HL-60 (cell line): ENCODE results near the gene PPFIA4.

ENCODE experiments used
- DNase-seq, 2 experiments: peaks; one replicate each; pipeline ENCODE4 v3.0.0-alpha.2; 2010 to 2020; ENCODE audit warnings: low read depth in 1 of 2, low spot score in 1 of 2
- H3K27ac ChIP-seq: fragments of 250-450 bp; sonication (Bioruptor Pico); replicated peaks from 2 replicates; pipeline ENCODE4 v1.5.1; 2020; ENCODE audit warnings: mild to moderate bottlenecking, moderate library complexity
- H3K27me3 ChIP-seq: fragments of 250-450 bp; sonication (Bioruptor Pico); 2 replicates; pipeline ENCODE4 v1.5.1; 2021; ENCODE audit warnings: mild to moderate bottlenecking, moderate library complexity; ENCODE audit not compliant: insufficient read depth, poor library complexity, severe bottlenecking
- H3K4me3 ChIP-seq: replicated peaks from 2 replicates; pipeline ENCODE4 v1.5.1; 2011; ENCODE audit warnings: mild to moderate bottlenecking, control low read depth, low read length; ENCODE audit not compliant: insufficient read depth
- CTCF ChIP-seq: IDR thresholded peaks from one replicate; pipeline ENCODE4 v1.5.1; 2011; ENCODE audit warnings: low read length, control low read depth, inconsistent platforms; ENCODE audit not compliant: insufficient read depth
- GABPA ChIP-seq: IDR thresholded peaks from 2 replicates; pipeline ENCODE4 v1.6.1; 2012; ENCODE audit warnings: low read depth
- POLR2AphosphoS5 ChIP-seq: IDR thresholded peaks from 2 replicates; pipeline ENCODE4 v1.6.1; 2012; ENCODE audit warnings: low read depth
- SPI1 ChIP-seq: IDR thresholded peaks from 2 replicates; pipeline ENCODE4 v1.6.1; 2012; ENCODE audit warnings: low read depth, mild to moderate bottlenecking, borderline replicate concordance
- TF ChIP-seq, protein P1 (sequence below): IDR thresholded peaks from 2 replicates; pipeline ENCODE4 v1.6.1; 2012; ENCODE audit warnings: low read depth; ENCODE audit not compliant: insufficient replicate concordance

Gene PPFIA4

GRCh38 chr1:203126151-203126865 is 100.0 kb downstream of the PPFIA4 start:
- Histone ChIP-seq H3K27me3 (peaks cover 27% of the 10 kb centered on the region), H3K27ac (no peak overlapping the region), H3K4me3 (no peak overlapping the region)
- DNase-seq: peak in 1 of 2 experiments; percentile 22
- peak; percentile 87 for TF ChIP-seq SPI1
- no peak for TF ChIP-seq GABPA
- TF ChIP-seq POLR2AphosphoS5: no peak
- peak; percentile 1 for TF ChIP-seq CTCF

DNA sequence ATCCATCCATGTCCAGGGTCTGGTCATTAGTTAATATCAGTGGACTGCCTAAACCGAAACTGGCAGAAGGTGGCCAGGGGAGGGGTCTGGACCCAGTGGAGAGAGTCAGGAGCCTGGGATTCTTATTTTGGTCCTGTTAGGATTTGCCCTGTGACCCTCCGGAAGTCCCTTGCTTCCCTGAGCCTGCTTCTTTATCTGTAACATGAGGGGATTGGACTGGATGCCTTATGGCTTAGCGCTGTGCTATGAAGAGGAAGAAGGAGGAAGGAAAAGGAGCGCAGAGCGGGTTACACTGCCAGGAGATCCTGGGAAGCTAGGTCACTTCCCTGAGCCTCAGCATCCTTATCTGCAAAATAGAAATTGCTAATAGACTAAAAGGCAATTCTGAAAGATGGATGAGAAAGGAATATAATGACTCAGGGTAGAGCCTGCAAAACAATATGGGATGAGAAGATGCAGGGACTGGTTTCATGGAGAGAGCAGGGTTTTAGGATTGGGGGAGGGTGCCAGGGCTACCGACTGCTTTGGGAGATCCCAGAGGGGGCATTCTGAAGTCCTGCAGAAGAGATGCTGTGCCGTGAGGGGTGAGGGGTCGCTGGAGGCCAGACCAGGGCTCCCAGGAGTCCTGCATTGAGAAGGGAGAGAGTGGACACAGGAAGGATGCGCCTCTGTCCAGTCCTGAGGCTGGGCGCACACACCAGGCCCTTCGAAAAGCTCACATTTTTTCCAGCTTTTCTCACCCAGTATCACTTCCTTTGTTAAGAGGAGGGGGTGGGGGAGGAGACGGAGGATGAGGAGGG is 100.8 kb downstream of the PPFIA4 start:
- TF ChIP-seq POLR2AphosphoS5: no peak
- no peak for TF ChIP-seq SPI1
- no peak for TF ChIP-seq CTCF
- TF ChIP-seq, protein P1, sequence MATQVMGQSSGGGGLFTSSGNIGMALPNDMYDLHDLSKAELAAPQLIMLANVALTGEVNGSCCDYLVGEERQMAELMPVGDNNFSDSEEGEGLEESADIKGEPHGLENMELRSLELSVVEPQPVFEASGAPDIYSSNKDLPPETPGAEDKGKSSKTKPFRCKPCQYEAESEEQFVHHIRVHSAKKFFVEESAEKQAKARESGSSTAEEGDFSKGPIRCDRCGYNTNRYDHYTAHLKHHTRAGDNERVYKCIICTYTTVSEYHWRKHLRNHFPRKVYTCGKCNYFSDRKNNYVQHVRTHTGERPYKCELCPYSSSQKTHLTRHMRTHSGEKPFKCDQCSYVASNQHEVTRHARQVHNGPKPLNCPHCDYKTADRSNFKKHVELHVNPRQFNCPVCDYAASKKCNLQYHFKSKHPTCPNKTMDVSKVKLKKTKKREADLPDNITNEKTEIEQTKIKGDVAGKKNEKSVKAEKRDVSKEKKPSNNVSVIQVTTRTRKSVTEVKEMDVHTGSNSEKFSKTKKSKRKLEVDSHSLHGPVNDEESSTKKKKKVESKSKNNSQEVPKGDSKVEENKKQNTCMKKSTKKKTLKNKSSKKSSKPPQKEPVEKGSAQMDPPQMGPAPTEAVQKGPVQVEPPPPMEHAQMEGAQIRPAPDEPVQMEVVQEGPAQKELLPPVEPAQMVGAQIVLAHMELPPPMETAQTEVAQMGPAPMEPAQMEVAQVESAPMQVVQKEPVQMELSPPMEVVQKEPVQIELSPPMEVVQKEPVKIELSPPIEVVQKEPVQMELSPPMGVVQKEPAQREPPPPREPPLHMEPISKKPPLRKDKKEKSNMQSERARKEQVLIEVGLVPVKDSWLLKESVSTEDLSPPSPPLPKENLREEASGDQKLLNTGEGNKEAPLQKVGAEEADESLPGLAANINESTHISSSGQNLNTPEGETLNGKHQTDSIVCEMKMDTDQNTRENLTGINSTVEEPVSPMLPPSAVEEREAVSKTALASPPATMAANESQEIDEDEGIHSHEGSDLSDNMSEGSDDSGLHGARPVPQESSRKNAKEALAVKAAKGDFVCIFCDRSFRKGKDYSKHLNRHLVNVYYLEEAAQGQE: no peak
- no peak for TF ChIP-seq GABPA

DNA sequence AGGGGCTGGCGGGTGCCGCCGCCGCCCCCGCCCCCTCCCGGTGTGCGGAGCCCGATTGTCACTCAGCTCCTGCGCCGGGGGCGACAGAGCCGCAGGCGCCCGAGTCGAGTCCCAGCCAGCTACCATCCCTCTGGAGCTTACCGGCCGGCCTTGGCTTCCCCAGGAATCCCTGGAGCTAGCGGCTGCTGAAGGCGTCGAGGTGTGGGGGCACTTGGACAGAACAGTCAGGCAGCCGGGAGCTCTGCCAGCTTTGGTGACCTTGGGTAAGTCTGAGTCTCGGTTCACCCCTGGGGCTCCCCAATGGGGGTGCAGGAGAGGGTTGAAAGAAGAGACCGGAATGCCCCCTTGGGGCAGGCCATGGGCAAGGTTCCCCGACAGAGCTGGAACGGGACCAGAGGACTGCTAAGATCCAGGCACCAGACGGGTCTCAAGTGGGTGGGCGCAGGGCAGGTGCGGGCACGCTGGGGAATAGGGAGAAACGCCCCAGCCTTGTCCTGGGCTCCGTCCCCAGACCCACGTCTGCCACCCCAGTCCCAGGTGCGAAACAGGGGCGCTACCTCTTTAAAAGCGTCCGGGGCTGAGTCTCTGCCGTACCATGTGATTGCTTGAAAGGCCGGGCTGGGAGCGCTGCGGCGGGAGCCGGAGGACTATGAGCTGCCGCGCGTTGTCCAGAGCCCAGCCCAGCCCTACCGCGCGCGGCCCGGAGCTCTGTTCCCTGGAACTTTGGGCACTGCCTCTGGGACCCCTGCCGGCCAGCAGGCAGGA is 101.6 kb downstream of the PPFIA4 start, which contains the start of gene ADORA1:
Gene ADORA1, plus strand, starts transcription at position 61 of the 765 bp plus-strand sequence. CDS start 1,116 bp downstream, outside the sequence.
- TF ChIP-seq SPI1: no peak
- no peak for TF ChIP-seq GABPA
- TF ChIP-seq POLR2AphosphoS5: no peak
- TF ChIP-seq, protein P1: no peak
- no peak for TF ChIP-seq CTCF
- DNase-seq: no peak
- Histone ChIP-seq H3K27ac (no peak within 1 kb of the TSS), H3K4me3 (no peak within 1 kb of the TSS), H3K27me3 (peaks cover 27% of the 10 kb centered on the region)

More for the DNA sequence above, 100.8 kb downstream of the PPFIA4 start:
- Histone ChIP-seq H3K27me3 (peaks cover 27% of the 10 kb centered on the region), H3K27ac (no peak overlapping the region), H3K4me3 (no peak overlapping the region)
- no peak for DNase-seq
